Fibroblast of the aortic adventitia (primary cell): Measurements from ENCODE around the gene FRYL. TPM values are rescaled to one million over a fixed set of nuclear protein-coding genes. Genes with fewer than 3 reads are reported as not detected.
A peak's percentile ranks its signal among the peaks of the same experiment; 100 is the strongest.
"Not testable (repeated sequence)": the region's sequence is repeated elsewhere in the genome, so short reads cannot be mapped to it uniquely, and the experiment has no call there.

Experiments used
- DNase-seq: peaks from one replicate; pipeline ENCODE4 v3.0.0-alpha.2; 2010; ENCODE audit warnings: low read depth
- H3K4me3 ChIP-seq: 2 replicates; pipeline ENCODE4 v1.5.1; 2011; ENCODE audit warnings: low read depth, mild to moderate bottlenecking, control low read depth, low read length, moderate library complexity
- CTCF ChIP-seq: IDR thresholded peaks from 2 replicates; pipeline ENCODE4 v1.5.1; 2011; ENCODE audit warnings: mild to moderate bottlenecking, low read length, control low read depth, inconsistent platforms; ENCODE audit not compliant: insufficient read depth
- total RNA-seq: library from RNA; depleted of rRNA; stranded (reverse); fragments of >200 nt; gene quantifications from 2 replicates; pipeline ENCODE4 v1.2.3, GENCODE V29; 2012; ENCODE audit warnings: low replicate concordance

Gene FRYL
- total RNA-seq, 1 donor, result 60.3 TPM

GRCh38 chr4:48645225-48645794, 134.8 kb downstream of the FRYL start:
- no peak overlapping the region for H3K4me3 ChIP-seq
- no peak for TF ChIP-seq CTCF
- peak; percentile 62 for DNase-seq

GRCh38 chr4:48642421-48643374, 137.4 kb downstream of the FRYL start:
- TF ChIP-seq CTCF, result no peak

GRCh38 chr4:48641401-48641800, 138.7 kb downstream of the FRYL start:
- H3K4me3 ChIP-seq, result no peak overlapping the region
- no peak for DNase-seq
- no peak for TF ChIP-seq CTCF

More at GRCh38 chr4:48642421-48643374, 137.4 kb downstream of the FRYL start:
- H3K4me3 ChIP-seq, result no peak overlapping the region
- DNase-seq, result peak; percentile 72

- TF ChIP-seq CTCF, result no peak
- H3K4me3 ChIP-seq, result no peak overlapping the region
- no peak for DNase-seq
Measured at GRCh38 chr4:48640699-48641098, 139.4 kb downstream of the FRYL start.

- H3K4me3 ChIP-seq, result no peak overlapping the region
- DNase-seq, result no peak
- no peak for TF ChIP-seq CTCF
Measured at GRCh38 chr4:48640225-48640624, 139.9 kb downstream of the FRYL start.

- no peak for DNase-seq
- H3K4me3 ChIP-seq, result no peak overlapping the region
- TF ChIP-seq CTCF, result no peak
Measured at GRCh38 chr4:48639807-48640206, 140.3 kb downstream of the FRYL start.

GRCh38 chr4:48638586-48638985, 141.5 kb downstream of the FRYL start:
- H3K4me3 ChIP-seq, DNase-seq: not testable (repeated sequence)
